ENCODE measurements around the gene CDC34. TPM values are rescaled to one million over a fixed set of nuclear protein-coding genes. Genes with fewer than 3 reads are reported as not detected.
A peak's percentile ranks its signal among the peaks of the same experiment; 100 is the strongest.

Gene CDC34
- total RNA-seq, 2 experiments from 2014 or later = 38.5 to 43.4 TPM

DNA sequence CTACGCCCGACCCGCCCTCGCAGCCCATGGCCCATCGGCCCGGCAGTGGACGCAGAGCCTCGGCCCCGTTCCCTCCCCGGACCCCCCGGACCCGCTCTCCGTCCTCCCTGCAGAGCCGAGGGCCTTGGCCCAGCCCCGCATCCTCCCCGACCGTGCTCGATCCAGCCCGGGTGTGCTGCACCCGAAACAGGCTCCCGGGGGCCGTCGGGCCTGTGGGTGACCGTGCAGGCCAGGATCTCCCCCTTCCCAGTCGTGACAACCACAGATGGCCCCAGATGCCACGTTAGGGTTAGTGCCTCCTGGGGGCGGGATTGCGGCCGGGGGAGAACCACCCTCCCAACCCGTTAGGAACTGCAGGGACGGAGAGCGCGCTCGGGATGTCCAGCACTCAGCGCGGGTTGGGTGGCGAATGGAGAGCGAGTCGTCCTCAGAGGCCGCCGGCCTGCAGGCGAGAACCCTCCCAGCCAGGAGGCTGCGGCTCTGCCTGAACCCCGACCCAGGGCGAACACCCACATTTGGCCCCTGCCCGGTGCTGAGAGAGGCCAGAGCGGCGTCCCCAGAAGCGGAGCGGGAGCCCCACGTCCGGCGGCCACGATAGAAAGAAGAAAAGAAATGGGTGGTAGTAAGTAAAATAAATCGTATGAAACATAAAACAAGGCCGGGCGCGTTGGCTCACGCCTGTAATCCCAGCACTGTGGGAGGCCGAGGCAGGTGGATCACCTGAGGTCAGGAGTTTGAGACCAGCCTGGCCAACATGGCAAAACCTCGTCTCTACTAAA is 42.0 kb upstream of the CDC34 start:
- Mint-ChIP-seq H3K27me3 (peaks cover 16% of the 10 kb centered on the region), H3K9me3 (no peaks in the 10 kb centered on the region), H3K4me3 (peak overlapping the region; percentile 76), H3K36me3 (ENCODE audit: low read depth) (no peaks in the 10 kb centered on the region), H3K4me1 (ENCODE audit: low read depth) (no peaks in the 10 kb centered on the region), H3K27ac (peak overlapping the region; percentile 30)
- peak in 3 of 14 experiments; percentile 15 to 56 (median 30) for DNase-seq
- ATAC-seq (ENCODE audit: poor library complexity) = no peak
- peak overlapping the region; percentile 51 for H3K4me3 ChIP-seq (ENCODE audit: low read length)
- intact Hi-C loops (cut with DNase I, micrococcal nuclease) = loop anchor here (1.0 to 5.0 kb wide), 3 partner anchors 17 to 147 kb away; partner anchors contain the start of genes MIER2 (in 1 of the 2) and TPGS1 (in 1 of the 2)
- no peaks in the 10 kb centered on the region for H3K36me3 ChIP-seq (ENCODE audit: insufficient read depth, low read length)
- no peak overlapping the region for H3K27ac ChIP-seq (ENCODE audit: low read depth in 1 of 2, low read length in 2 of 2)
- POLR2A ChIA-PET = interaction anchor here (0.9 to 1.5 kb wide), 5 partner anchors 8 to 144 kb away, joined by 3 to 34 read pairs (median 7); partner anchors contain the start of genes POLRMT and TPGS1
- H3K9me3 ChIP-seq (ENCODE audit: control insufficient read depth in 1 of 2, insufficient read depth in 1 of 2, low read length in 2 of 2) = peaks cover 0 to 17% of the 10 kb centered on the region in 2 experiments
- peaks cover 18% of the 10 kb centered on the region for H3K4me1 ChIP-seq (ENCODE audit: insufficient read depth, low read length)
- H3K27me3 ChIP-seq (ENCODE audit: control insufficient read depth in 1 of 2, insufficient read depth in 2 of 2, low read length in 2 of 2) = peaks cover 7 to 11% of the 10 kb centered on the region in 2 experiments
- CTCF ChIA-PET = interaction anchor here (2.7 to 4.1 kb wide), 3 partner anchors 17 to 21 kb away, joined by 18 to 29 read pairs (median 25); no protein-coding TSS in a partner anchor
- TF ChIP-seq, protein P1, sequence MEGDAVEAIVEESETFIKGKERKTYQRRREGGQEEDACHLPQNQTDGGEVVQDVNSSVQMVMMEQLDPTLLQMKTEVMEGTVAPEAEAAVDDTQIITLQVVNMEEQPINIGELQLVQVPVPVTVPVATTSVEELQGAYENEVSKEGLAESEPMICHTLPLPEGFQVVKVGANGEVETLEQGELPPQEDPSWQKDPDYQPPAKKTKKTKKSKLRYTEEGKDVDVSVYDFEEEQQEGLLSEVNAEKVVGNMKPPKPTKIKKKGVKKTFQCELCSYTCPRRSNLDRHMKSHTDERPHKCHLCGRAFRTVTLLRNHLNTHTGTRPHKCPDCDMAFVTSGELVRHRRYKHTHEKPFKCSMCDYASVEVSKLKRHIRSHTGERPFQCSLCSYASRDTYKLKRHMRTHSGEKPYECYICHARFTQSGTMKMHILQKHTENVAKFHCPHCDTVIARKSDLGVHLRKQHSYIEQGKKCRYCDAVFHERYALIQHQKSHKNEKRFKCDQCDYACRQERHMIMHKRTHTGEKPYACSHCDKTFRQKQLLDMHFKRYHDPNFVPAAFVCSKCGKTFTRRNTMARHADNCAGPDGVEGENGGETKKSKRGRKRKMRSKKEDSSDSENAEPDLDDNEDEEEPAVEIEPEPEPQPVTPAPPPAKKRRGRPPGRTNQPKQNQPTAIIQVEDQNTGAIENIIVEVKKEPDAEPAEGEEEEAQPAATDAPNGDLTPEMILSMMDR (IDR thresholded peaks at IDR 0.05) = no peak

DNA sequence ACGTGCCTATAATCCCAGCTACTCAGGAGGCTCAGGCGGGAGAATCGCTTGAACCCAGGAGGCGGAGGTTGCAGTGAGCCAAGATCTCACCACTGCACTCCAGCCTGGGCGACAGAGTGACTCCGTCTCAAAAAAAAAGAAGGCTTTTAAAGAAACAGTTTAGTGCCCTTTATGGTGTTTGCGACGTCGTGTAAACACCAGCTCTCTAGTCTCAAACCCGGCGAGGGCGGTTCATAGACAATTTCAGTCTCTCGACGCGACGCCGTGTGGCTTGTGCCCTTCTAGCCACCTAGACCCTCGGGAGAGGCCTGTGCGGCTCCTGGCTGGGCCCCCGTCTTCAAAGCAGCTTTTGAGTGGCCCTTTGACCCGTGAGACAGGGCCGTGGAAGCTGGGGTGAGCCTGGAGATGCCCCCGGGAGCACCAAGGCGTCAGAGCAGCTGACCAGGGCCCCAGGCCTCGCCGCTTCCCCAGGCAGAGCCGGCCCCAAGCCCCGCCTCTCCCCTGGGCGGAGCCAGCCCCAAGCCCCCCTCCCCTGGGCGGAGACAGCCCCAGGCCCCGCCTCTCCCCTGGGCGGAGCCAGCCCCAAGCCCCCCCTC is 40.3 kb upstream of the CDC34 start:
- peaks cover 7% of the 10 kb centered on the region for H3K27me3 Mint-ChIP-seq
- no peaks in the 10 kb centered on the region for H3K36me3 Mint-ChIP-seq (ENCODE audit: low read depth)
- H3K4me3 Mint-ChIP-seq = no peak overlapping the region
- Histone ChIP-seq H3K9me3 (ENCODE audit: control insufficient read depth in 1 of 2, insufficient read depth in 1 of 2, low read length in 2 of 2) (peaks cover 0 to 11% of the 10 kb centered on the region in 2 experiments), H3K27ac (ENCODE audit: low read depth in 1 of 2, low read length in 2 of 2) (no peak overlapping the region), H3K27me3 (ENCODE audit: control insufficient read depth in 1 of 2, insufficient read depth in 2 of 2, low read length in 2 of 2) (peaks cover 4 to 9% of the 10 kb centered on the region in 2 experiments), H3K4me1 (ENCODE audit: insufficient read depth, low read length) (peaks cover 25% of the 10 kb centered on the region), H3K36me3 (ENCODE audit: insufficient read depth, low read length) (no peaks in the 10 kb centered on the region), H3K4me3 (ENCODE audit: low read length) (no peak overlapping the region)
- no peaks in the 10 kb centered on the region for H3K4me1 Mint-ChIP-seq (ENCODE audit: low read depth)
- intact Hi-C loops (cut with DNase I, micrococcal nuclease) = no loop called here
- POLR2A ChIA-PET = interaction anchor here (1.5 to 2.0 kb wide), 2 partner anchors 15 to 20 kb away, joined by 3 to 7 read pairs; partner anchors contain the start of gene TPGS1
- CTCF ChIA-PET = interaction anchor here (1.1 to 3.7 kb wide), 2 partner anchors 15 to 19 kb away, joined by 8 to 18 read pairs; no protein-coding TSS in a partner anchor
- H3K27ac Mint-ChIP-seq = no peak overlapping the region
- no peak for ATAC-seq (ENCODE audit: poor library complexity)
- DNase-seq = peak in 4 of 14 experiments; percentile 25 to 72 (median 45)
- no peaks in the 10 kb centered on the region for H3K9me3 Mint-ChIP-seq
- TF ChIP-seq, protein P1 (IDR thresholded peaks at IDR 0.05) = no peak

DNA sequence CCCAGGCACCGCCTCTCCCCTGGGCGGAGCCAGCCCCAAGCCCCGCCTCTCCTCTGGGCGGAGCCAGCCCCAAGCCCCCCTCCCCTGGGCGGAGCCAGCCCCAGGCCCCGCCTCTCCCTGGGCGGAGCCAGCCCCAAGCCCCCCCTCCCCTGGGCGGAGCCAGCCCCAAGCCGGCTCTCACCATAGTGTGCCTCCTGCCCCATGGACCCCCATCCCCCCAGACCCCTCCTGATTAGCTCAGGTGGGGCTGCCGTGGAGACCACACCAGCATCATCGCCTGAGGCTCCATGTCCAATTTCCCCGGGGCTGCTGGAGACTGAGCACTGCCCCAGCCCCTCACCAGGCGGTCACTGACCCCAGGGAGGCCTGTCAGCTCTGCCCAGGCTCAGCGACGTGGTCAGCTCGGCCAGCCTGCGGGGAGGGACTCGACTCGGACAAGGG is 39.4 kb upstream of the CDC34 start:
- H3K4me3 ChIP-seq (ENCODE audit: low read length) = no peak overlapping the region
- intact Hi-C loops (cut with DNase I, micrococcal nuclease) = no loop called here
- peaks cover 5% of the 10 kb centered on the region for H3K27me3 Mint-ChIP-seq
- H3K4me1 Mint-ChIP-seq (ENCODE audit: low read depth) = no peaks in the 10 kb centered on the region
- ChIA-PET CTCF (interaction anchor here (3.7 kb wide), 1 partner anchor 18 kb away, joined by 18 read pairs; no protein-coding TSS in a partner anchor), POLR2A (interaction anchor here (2.0 kb wide), 1 partner anchor 14 kb away, joined by 7 read pairs; the partner anchor contains the start of gene TPGS1)
- TF ChIP-seq, protein P1 (IDR thresholded peaks at IDR 0.05) = no peak
- H3K27ac Mint-ChIP-seq = no peak overlapping the region
- peaks cover 27% of the 10 kb centered on the region for H3K4me1 ChIP-seq (ENCODE audit: insufficient read depth, low read length)
- DNase-seq (peak in 8 of 14 experiments; percentile 33 to 75 (median 47)), ATAC-seq (ENCODE audit: poor library complexity) (peak; percentile 15)
- no peaks in the 10 kb centered on the region for H3K36me3 ChIP-seq (ENCODE audit: insufficient read depth, low read length)
- no peaks in the 10 kb centered on the region for H3K9me3 Mint-ChIP-seq
- peaks cover 0 to 13% of the 10 kb centered on the region in 2 experiments for H3K9me3 ChIP-seq (ENCODE audit: control insufficient read depth in 1 of 2, insufficient read depth in 1 of 2, low read length in 2 of 2)
- no peaks in the 10 kb centered on the region for H3K36me3 Mint-ChIP-seq (ENCODE audit: low read depth)
- H3K27ac ChIP-seq (ENCODE audit: low read depth in 1 of 2, low read length in 2 of 2) = no peak overlapping the region
- H3K4me3 Mint-ChIP-seq = no peak overlapping the region
- peaks cover 6 to 14% of the 10 kb centered on the region in 2 experiments for H3K27me3 ChIP-seq (ENCODE audit: control insufficient read depth in 1 of 2, insufficient read depth in 2 of 2, low read length in 2 of 2)
